TTC549 (cell line): ENCODE data around the gene CPNE2.
"Not testable (repeated sequence)": the region's sequence is repeated elsewhere in the genome, so short reads cannot be mapped to it uniquely, and the experiment has no call there.

Experiments
- FAIRE-seq: peaks from 2 replicates; lab custom pipeline; 2012; peaks lifted over from hg19 to GRCh38; lab: Jason Lieb, UNC

The CPNE2 gene

GRCh38 chr16:57091975-57092785 lies at the start of gene CPNE2:
TSS of gene CPNE2 (plus strand) at chr16:57092583. CDS start at chr16:57110743, 18,160 bp downstream.
- no peak for FAIRE-seq

GRCh38 chr16:57043248-57043647 lies 49.1 kb upstream of the CPNE2 start:
- no peak for FAIRE-seq

GRCh38 chr16:57044931-57045693 lies 47.3 kb upstream of the CPNE2 start:
- no peak for FAIRE-seq

- FAIRE-seq, result no peak
Observed at GRCh38 chr16:57045694-57046381, 46.5 kb upstream of the CPNE2 start.

GRCh38 chr16:57048095-57048494 lies 44.3 kb upstream of the CPNE2 start:
- FAIRE-seq, result no peak

GRCh38 chr16:57049678-57050077 lies 42.7 kb upstream of the CPNE2 start:
- no peak for FAIRE-seq

GRCh38 chr16:57051696-57052228 lies 40.6 kb upstream of the CPNE2 start:
- FAIRE-seq, result no peak

- FAIRE-seq, result no peak
Observed at GRCh38 chr16:57053206-57053605, 39.2 kb upstream of the CPNE2 start.

- FAIRE-seq, result no peak
Observed at GRCh38 chr16:57054338-57054737, 38.0 kb upstream of the CPNE2 start.

GRCh38 chr16:57054771-57055170 lies 37.6 kb upstream of the CPNE2 start:
- no peak for FAIRE-seq

GRCh38 chr16:57055671-57056070 lies 36.7 kb upstream of the CPNE2 start:
- FAIRE-seq, result no peak

- FAIRE-seq, result no peak
Observed at GRCh38 chr16:57058291-57058861, 34.0 kb upstream of the CPNE2 start.

- FAIRE-seq, result no peak
Observed at GRCh38 chr16:57060323-57061083, 31.9 kb upstream of the CPNE2 start.

GRCh38 chr16:57061084-57061905 lies 31.1 kb upstream of the CPNE2 start:
- FAIRE-seq, result no peak

GRCh38 chr16:57062329-57062728 lies 30.1 kb upstream of the CPNE2 start:
- FAIRE-seq, result no peak

GRCh38 chr16:57063189-57063588 lies 29.2 kb upstream of the CPNE2 start:
- FAIRE-seq, result not testable (repeated sequence)

GRCh38 chr16:57064995-57065394 lies 27.4 kb upstream of the CPNE2 start:
- no peak for FAIRE-seq

GRCh38 chr16:57066625-57067024 lies 25.8 kb upstream of the CPNE2 start:
- FAIRE-seq, result no peak

- no peak for FAIRE-seq
Observed at GRCh38 chr16:57067347-57067746, 25.0 kb upstream of the CPNE2 start.

GRCh38 chr16:57069053-57069452 lies 23.3 kb upstream of the CPNE2 start:
- FAIRE-seq, result no peak
